HCT116 (cell line): Measurements from ENCODE around the gene KIF26B.

Experiments used
- EGR1 ChIP-seq: IDR thresholded peaks from 2 replicates; pipeline ENCODE4 v1.6.1; 2012; ENCODE audit warnings: low read depth
- EZH2phosphoT487 ChIP-seq: fragments of 200-600 bp; IDR thresholded peaks from 2 replicates; pipeline ENCODE4 v1.6.1; 2018; ENCODE audit warnings: antibody characterized with exemption, borderline replicate concordance
- FOSL1 ChIP-seq: IDR thresholded peaks from 2 replicates; pipeline ENCODE4 v1.6.1; 2012; ENCODE audit warnings: low read depth
- JUND ChIP-seq: IDR thresholded peaks from 2 replicates; pipeline ENCODE4 v1.6.1; 2012
- POLR2A ChIP-seq: IDR thresholded peaks from 2 replicates; pipeline ENCODE4 v1.7.0; 2011; ENCODE audit warnings: borderline replicate concordance; ENCODE audit not compliant: insufficient read depth, insufficient read length; ENCODE audit errors: extremely low read depth
- POLR2AphosphoS5 ChIP-seq: IDR thresholded peaks from 2 replicates; pipeline ENCODE4 v1.6.1; 2011; ENCODE audit warnings: mild to moderate bottlenecking, low read depth, low read length, moderate library complexity
- SP1 ChIP-seq: IDR thresholded peaks from 2 replicates; pipeline ENCODE4 v1.6.1; 2012; ENCODE audit warnings: low read depth
- TCF7L2 ChIP-seq: IDR thresholded peaks from 2 replicates; pipeline ENCODE4 v1.7.0; 2011; ENCODE audit warnings: borderline replicate concordance, inconsistent platforms; ENCODE audit not compliant: insufficient read depth, insufficient read length; ENCODE audit errors: extremely low read depth
- ZNF274 ChIP-seq: fragments of 200-500 bp; sonication (Bioruptor generic); IDR thresholded peaks from 2 replicates; pipeline ENCODE4 v1.6.1; 2014; ENCODE audit warnings: mild to moderate bottlenecking, low read depth, low read length, inconsistent platforms
- TF ChIP-seq, protein P1 (sequence below), 3 experiments: fragments of 200-600 bp in 1 of 3; sonication (generic) in 1 of 3; IDR thresholded peaks in 2 of 3; conservative IDR thresholded peaks in 1 of 3; 2 replicates each; pipeline ENCODE4 v1.5.1; 2012 to 2017; ENCODE audit warnings: low read depth in 2 of 3, low read length in 2 of 3, antibody characterized with exemption in 1 of 3, borderline replicate concordance in 1 of 3, control low read depth in 1 of 3, mild to moderate bottlenecking in 1 of 3, mixed read lengths in 1 of 3, mixed run types in 1 of 3, moderate library complexity in 1 of 3; ENCODE audit not compliant: insufficient read depth in 1 of 3
- TF ChIP-seq, protein P2 (sequence below): IDR thresholded peaks from 2 replicates; pipeline ENCODE4 v1.6.1; 2012

DNA sequence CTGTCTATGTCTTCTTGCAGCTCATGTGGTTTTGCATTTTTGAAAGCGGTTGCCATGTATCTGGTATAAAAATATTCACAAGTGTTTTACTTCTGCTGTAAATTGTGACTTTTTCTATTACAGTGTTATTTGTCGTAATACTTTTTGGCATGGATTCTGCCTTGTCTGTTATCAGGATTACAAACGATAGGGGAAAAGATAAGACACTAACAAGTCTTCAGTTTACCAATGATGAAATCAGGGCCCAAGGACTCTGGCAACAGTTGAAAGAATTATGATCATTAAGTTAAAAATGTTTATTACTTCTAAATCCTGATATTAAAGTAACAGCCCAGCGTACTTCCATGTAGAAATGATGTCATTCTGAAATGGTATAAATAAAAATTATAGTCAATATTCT lies 298.8 kb downstream of the KIF26B start:
- TF ChIP-seq, protein P1, sequence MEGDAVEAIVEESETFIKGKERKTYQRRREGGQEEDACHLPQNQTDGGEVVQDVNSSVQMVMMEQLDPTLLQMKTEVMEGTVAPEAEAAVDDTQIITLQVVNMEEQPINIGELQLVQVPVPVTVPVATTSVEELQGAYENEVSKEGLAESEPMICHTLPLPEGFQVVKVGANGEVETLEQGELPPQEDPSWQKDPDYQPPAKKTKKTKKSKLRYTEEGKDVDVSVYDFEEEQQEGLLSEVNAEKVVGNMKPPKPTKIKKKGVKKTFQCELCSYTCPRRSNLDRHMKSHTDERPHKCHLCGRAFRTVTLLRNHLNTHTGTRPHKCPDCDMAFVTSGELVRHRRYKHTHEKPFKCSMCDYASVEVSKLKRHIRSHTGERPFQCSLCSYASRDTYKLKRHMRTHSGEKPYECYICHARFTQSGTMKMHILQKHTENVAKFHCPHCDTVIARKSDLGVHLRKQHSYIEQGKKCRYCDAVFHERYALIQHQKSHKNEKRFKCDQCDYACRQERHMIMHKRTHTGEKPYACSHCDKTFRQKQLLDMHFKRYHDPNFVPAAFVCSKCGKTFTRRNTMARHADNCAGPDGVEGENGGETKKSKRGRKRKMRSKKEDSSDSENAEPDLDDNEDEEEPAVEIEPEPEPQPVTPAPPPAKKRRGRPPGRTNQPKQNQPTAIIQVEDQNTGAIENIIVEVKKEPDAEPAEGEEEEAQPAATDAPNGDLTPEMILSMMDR (IDR thresholded peaks at IDR 0.05 in 2 of 3, conservative IDR thresholded peaks at IDR 0.05 in 1 of 3; ENCODE audit: borderline replicate concordance in 1 of 3, insufficient read depth in 1 of 3, low read depth in 2 of 3, low read length in 2 of 3): no peak
- no peak for TF ChIP-seq SP1
- TF ChIP-seq, protein P2, sequence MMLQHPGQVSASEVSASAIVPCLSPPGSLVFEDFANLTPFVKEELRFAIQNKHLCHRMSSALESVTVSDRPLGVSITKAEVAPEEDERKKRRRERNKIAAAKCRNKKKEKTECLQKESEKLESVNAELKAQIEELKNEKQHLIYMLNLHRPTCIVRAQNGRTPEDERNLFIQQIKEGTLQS: no peak
- TF ChIP-seq ZNF274: no peak
- TF ChIP-seq EZH2phosphoT487: no peak
- no peak for TF ChIP-seq POLR2AphosphoS5
- TF ChIP-seq EGR1: no peak
- TF ChIP-seq POLR2A: no peak
- TF ChIP-seq TCF7L2: no peak
- no peak for TF ChIP-seq FOSL1
- TF ChIP-seq JUND: no peak
